K562 (cell line): Measurements from ENCODE around the gene DDR1. TPM values are rescaled to one million over a fixed set of nuclear protein-coding genes. Genes with fewer than 3 reads are reported as not detected.
A peak's percentile ranks its signal among the peaks of the same experiment; 100 is the strongest.

Experiments used
- ATAC-seq: fragments of 200-7000 bp; cut with Tn5 transposase; 3 replicates; pipeline ENCODE4 v1.9.1; 2020; ENCODE audit warnings: moderate library complexity
- BruUV-seq: library from RNA; stranded (reverse); fragments of 400-500 nt; replicated peaks from 2 replicates; lab custom pipeline; 2021; lab: Mats Ljungman, UMichigan
- CTCF ChIA-PET: fragments of 300-600 bp; formaldehyde crosslinking; extraction: SDS; loops from one replicate; lab custom pipeline; 2021; ENCODE audit warnings: low intra/inter-chr PET ratio; lab: Yijun Ruan, JAX
- POLR2A ChIA-PET: fragments of 300-600, 350-650 bp; sonication (Branson Sonifier 250); formaldehyde crosslinking; extraction: SDS; loops from one replicate; lab custom pipeline; 2021; ENCODE audit warnings: antibody characterized with exemption, inconsistent platforms; lab: Yijun Ruan, JAX
- DNase-seq, 4 experiments: peaks; one replicate each; pipeline versions ENCODE4 v3.0.0 to v3.0.0-alpha.2; 2011 to 2018; ENCODE audit warnings: low spot score in 3 of 4, mixed read lengths in 3 of 4; ENCODE audit errors: extremely low read depth in 1 of 4
- FAIRE-seq: peaks from 2 replicates; lab custom pipeline; 2011; peaks lifted over from hg19 to GRCh38; lab: Jason Lieb, UNC
- H2AFZ ChIP-seq: 2 replicates; pipeline ENCODE4 v1.6.0; 2011; ENCODE audit warnings: low read depth, low read length, control low read depth, inconsistent platforms
- H3K27ac ChIP-seq: fragments of 200-600 bp; 3 replicates; pipeline ENCODE4 v1.8.0; 2011; ENCODE audit warnings: low read depth, mild to moderate bottlenecking, control low read depth, inconsistent platforms, low read length, moderate library complexity, mixed read lengths; ENCODE audit errors: extremely low read depth
- H3K27me3 ChIP-seq, 2 experiments: fragments of 300-600 bp in 1 of 2; 2 replicates in 1 of 2; 3 replicates in 1 of 2; pipeline versions ENCODE4 v1.6.0 to v1.8.0; 2011; ENCODE audit warnings: inconsistent platforms in 2 of 2, low read length in 2 of 2, mild to moderate bottlenecking in 1 of 2, mixed read lengths in 1 of 2, moderate library complexity in 1 of 2; ENCODE audit not compliant: control insufficient read depth in 2 of 2, insufficient read depth in 2 of 2
- H3K36me3 ChIP-seq: fragments of 300-600 bp; 3 replicates; pipeline ENCODE4 v1.8.0; 2011; ENCODE audit warnings: mild to moderate bottlenecking, low read length, inconsistent platforms; ENCODE audit not compliant: control insufficient read depth, insufficient read depth
- H3K4me1 ChIP-seq, 2 experiments: fragments of 200-600 bp in 1 of 2; replicated peaks in 1 of 2; 2 replicates in 1 of 2; 3 replicates in 1 of 2; pipeline versions ENCODE4 v1.5.1 to v1.8.0; 2011; ENCODE audit warnings: inconsistent platforms in 2 of 2, low read length in 2 of 2, mild to moderate bottlenecking in 1 of 2, mixed read lengths in 1 of 2, moderate library complexity in 1 of 2; ENCODE audit not compliant: control insufficient read depth in 2 of 2, insufficient read depth in 2 of 2
- H3K4me2 ChIP-seq: 2 replicates; pipeline ENCODE4 v1.6.1; 2011; ENCODE audit warnings: low read length, control low read depth, inconsistent platforms, mixed read lengths; ENCODE audit not compliant: insufficient read depth
- H3K4me3 ChIP-seq: fragments of 200-600 bp; sonication (generic), shearing (Covaris generic); 2 replicates; pipeline ENCODE4 v1.5.1; 2016; ENCODE audit warnings: control low read depth, inconsistent platforms
- H3K79me2 ChIP-seq: fragments of 200-600 bp; 3 replicates; pipeline ENCODE4 v1.8.0; 2011; ENCODE audit warnings: low read length, inconsistent platforms; ENCODE audit not compliant: control insufficient read depth, insufficient read depth
- H3K9ac ChIP-seq, 2 experiments: 2 replicates each; pipeline versions ENCODE4 v1.6.0 to v1.6.1; 2011; ENCODE audit warnings: low read depth in 2 of 2, low read length in 2 of 2, control low read depth in 1 of 2, inconsistent platforms in 1 of 2, mild to moderate bottlenecking in 1 of 2, mixed read lengths in 1 of 2; ENCODE audit not compliant: insufficient read depth in 1 of 2
- H3K9me1 ChIP-seq: one replicate; pipeline ENCODE4 v1.6.0; 2011; ENCODE audit warnings: inconsistent platforms, mild to moderate bottlenecking, low read length, moderate library complexity; ENCODE audit not compliant: control insufficient read depth, insufficient read depth
- H3K9me3 ChIP-seq: replicated peaks from 2 replicates; pipeline ENCODE4 v1.5.1; 2011; ENCODE audit warnings: low read depth, low read length, inconsistent platforms; ENCODE audit not compliant: control insufficient read depth, insufficient read depth
- H4K20me1 ChIP-seq: replicated peaks from 2 replicates; pipeline ENCODE4 v1.6.1; 2011; ENCODE audit warnings: low read length, inconsistent platforms, mixed read lengths; ENCODE audit not compliant: control insufficient read depth, insufficient read depth
- ARHGAP35 ChIP-seq: fragments of 450-650 bp; IDR thresholded peaks from 2 replicates; pipeline ENCODE4 v1.6.1; 2018; ENCODE audit not compliant: partially characterized antibody
- CAMTA2 ChIP-seq: fragments of 250-450 bp; sonication (Bioruptor Pico); conservative IDR thresholded peaks from 2 replicates; pipeline ENCODE4 v1.5.1; 2022
- E2F5 ChIP-seq: sonication (generic); formaldehyde crosslinking; IDR thresholded peaks from 2 replicates; pipeline ENCODE4 v1.8.0; 2022; ENCODE audit warnings: mild to moderate bottlenecking, missing genetic modification reagents
- GTF2E2 ChIP-seq: fragments of 200-800 bp; sonication (Bioruptor generic); IDR thresholded peaks from 2 replicates; pipeline ENCODE4 v1.6.1; 2016; ENCODE audit warnings: missing genetic modification characterization, missing compliant biosample characterization
- JUN ChIP-seq, 2 experiments: sonication (generic) in 1 of 2; formaldehyde crosslinking in 1 of 2; IDR thresholded peaks; 2 replicates each; pipeline versions ENCODE4 v1.6.1 to v1.8.0; 2012 to 2022; ENCODE audit warnings: borderline replicate concordance in 2 of 2, mild to moderate bottlenecking in 2 of 2, improper control_type of control experiment in 1 of 2, low read depth in 1 of 2, low read length in 1 of 2, missing genetic modification reagents in 1 of 2
- JUND ChIP-seq, 2 experiments: IDR thresholded peaks; 2 replicates in 1 of 2; 3 replicates in 1 of 2; pipeline ENCODE4 v1.6.1; 2011; ENCODE audit warnings: borderline replicate concordance in 2 of 2, low read depth in 2 of 2, low read length in 2 of 2, improper control_type of control experiment in 1 of 2, missing biosample characterization in 1 of 2, missing genetic modification characterization in 1 of 2, missing genetic modification reagents in 1 of 2
- MLLT1 ChIP-seq, 2 experiments: fragments of 450-650 bp; IDR thresholded peaks; 2 replicates each; pipeline ENCODE4 v1.6.1; 2016
- SRSF9 ChIP-seq: fragments of 200-400 bp; formaldehyde crosslinking; IDR thresholded peaks from 2 replicates; pipeline ENCODE4 v1.6.1; 2017; ENCODE audit warnings: low read depth, low read length, borderline replicate concordance
- THAP7 ChIP-seq: fragments of 250-450 bp; sonication (Bioruptor Pico); IDR thresholded peaks from 2 replicates; pipeline ENCODE4 v1.5.0; 2021
- XRCC3 ChIP-seq: fragments of 450-650 bp; IDR thresholded peaks from 2 replicates; pipeline ENCODE4 v1.6.1; 2017; ENCODE audit warnings: mild to moderate bottlenecking, moderate library complexity
- ZBTB17 ChIP-seq: fragments of 450-650 bp; formaldehyde crosslinking; IDR thresholded peaks from 2 replicates; pipeline ENCODE4 v1.4.0; 2020; ENCODE audit warnings: mild to moderate bottlenecking
- ZNF165 ChIP-seq: fragments of 250-450 bp; sonication (Bioruptor Pico); IDR thresholded peaks from 2 replicates; pipeline ENCODE4 v1.4.0; 2020; ENCODE audit warnings: borderline replicate concordance
- ZNF324 ChIP-seq: fragments of 250-450 bp; sonication (Bioruptor Pico); IDR thresholded peaks from 2 replicates; pipeline ENCODE4 v1.4.0; 2020; ENCODE audit warnings: mild to moderate bottlenecking
- ZNF76 ChIP-seq: fragments of 250-450 bp; sonication (Bioruptor Pico); IDR thresholded peaks from 2 replicates; pipeline ENCODE4 v1.4.0; 2020; ENCODE audit warnings: mild to moderate bottlenecking, moderate library complexity, borderline replicate concordance
- WGBS: fragments of 100-300 bp; shearing (Covaris generic); methylation state at CpG from one replicate; pipeline ENCODE4 v1.1.6; 2016; ENCODE audit warnings: low coverage, mixed read lengths; ENCODE audit not compliant: insufficient coverage; ENCODE audit errors: missing lambda C conversion rate; 5-methylcytosine and 5-hydroxymethylcytosine counted together
- in situ Hi-C: fragments of 300-500 bp; cut with MboI; formaldehyde crosslinking; loops from 4 replicates; pipeline ENCODE4 v1.15.0; 2018; ENCODE audit warnings: inconsistent platforms, mixed read lengths
- intact Hi-C: fragments of 100-400 bp; cut with micrococcal nuclease; formaldehyde crosslinking; loops from 2 replicates; pipeline ENCODE4 v1.14.2; 2022
- polyA plus RNA-seq, 8 experiments: library from polyadenylated mRNA; depleted of rRNA in 4 of 8; stranded (reverse) in 5 of 8; unstranded in 3 of 8; fragments of >200 nt; fragmentation: Nextera tagmentation in 2 of 8; fragmentation: Illumina TruSeq in 1 of 8; extraction: Ambion mirVana in 2 of 8; extraction: Trizol in 1 of 8; gene quantifications; 2 replicates each; pipeline versions ENCODE4 v1.2.1 to v1.2.3, GENCODE V29; 2011 to 2014; ENCODE audit warnings: inconsistent platforms in 1 of 8, missing spikeins in 1 of 8
- total RNA-seq, 7 experiments: library from RNA; depleted of rRNA in 6 of 7; stranded (reverse); fragments of >200 nt in 6 of 7; fragmentation: Illumina TruSeq in 2 of 7; extraction: Trizol in 2 of 7; gene quantifications; 2 replicates each; pipeline versions ENCODE4 v1.2.1 to v1.2.3, GENCODE V29; 2011 to 2021; ENCODE audit warnings: low replicate concordance in 1 of 7
- TF ChIP-seq, protein P1 (sequence below): fragments of 450-650 bp; IDR thresholded peaks from 2 replicates; pipeline ENCODE4 v1.6.1; 2014; ENCODE audit warnings: low read depth, mild to moderate bottlenecking, moderate library complexity, borderline replicate concordance

The DDR1 gene
- total and polyA plus RNA-seq, 9 of the 15 experiments (the other 6 are each of a cell fraction or from before 2014, with no cell fraction given), result 1.4 to 44.6 (median 12.2) TPM

DNA sequence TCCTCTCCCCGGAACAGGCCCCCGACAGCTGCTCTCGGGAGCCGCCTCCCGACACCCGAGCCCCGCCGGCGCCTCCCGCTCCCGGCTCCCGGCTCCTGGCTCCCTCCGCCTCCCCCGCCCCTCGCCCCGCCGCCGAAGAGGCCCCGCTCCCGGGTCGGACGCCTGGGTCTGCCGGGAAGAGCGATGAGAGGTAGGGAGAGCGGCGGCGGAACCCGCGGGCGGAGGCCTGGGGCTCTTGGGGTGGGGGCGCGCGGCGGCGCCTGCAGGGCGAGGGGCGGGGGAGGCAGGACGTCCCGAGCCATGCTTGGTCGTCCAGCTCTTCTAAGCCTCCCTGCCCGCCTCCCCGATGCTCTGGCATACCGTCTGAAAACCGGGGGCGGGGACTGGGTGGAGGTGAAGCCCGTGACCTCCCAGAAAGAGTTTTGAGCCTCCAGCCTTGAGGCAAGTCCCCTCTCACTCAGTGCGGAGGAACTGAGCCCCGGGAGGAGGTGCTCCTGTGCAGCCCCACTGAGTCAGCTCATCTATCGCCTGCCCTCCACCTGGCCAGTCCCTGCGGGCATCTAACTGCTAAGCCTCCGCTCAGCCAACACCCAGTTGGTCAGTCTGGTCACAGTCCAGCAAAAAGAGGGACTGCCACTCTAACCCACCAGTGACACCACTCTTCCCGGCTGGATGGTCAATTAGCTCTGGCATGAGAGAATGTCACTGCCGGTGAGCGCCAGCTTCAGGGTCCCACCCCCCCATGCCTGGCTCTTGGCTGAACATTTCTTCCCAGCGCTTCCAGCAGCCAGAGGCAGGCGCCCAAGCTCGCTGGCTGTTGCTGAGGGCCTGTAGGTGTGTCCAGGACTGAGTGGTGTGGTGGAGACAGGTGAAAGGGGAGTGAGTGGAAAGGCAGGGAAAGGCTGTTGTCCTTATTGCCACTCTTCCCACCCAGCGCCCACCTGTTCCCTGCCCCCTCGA lies 482 bp downstream of the DDR1 start:
- in situ Hi-C loops, result no loop called here
- whole genome bisulfite sequencing, result 6% methylated on average over 42 of the region's 59 CpGs
- intact Hi-C loops, result no loop called here
- 0 out of 2 replicates have a peak, but pooled peaks have one; percentile 20 for TF ChIP-seq GTF2E2 (tag)
- TF ChIP-seq ZNF324 (CRISPR knock-in tag), result no peak
- TF ChIP-seq JUN (IDR thresholded peaks at IDR 0.05; ENCODE audit: borderline replicate concordance, low read depth, low read length), result no peak
- TF ChIP-seq JUN (CRISPR knock-in tag; IDR thresholded peaks at IDR 0.05; ENCODE audit: borderline replicate concordance), result no peak
- no peak for TF ChIP-seq SRSF9
- 0 out of 2 replicates have a peak, but pooled peaks have one; percentile 39 for TF ChIP-seq E2F5 (CRISPR knock-in tag)
- TF ChIP-seq, protein P1, sequence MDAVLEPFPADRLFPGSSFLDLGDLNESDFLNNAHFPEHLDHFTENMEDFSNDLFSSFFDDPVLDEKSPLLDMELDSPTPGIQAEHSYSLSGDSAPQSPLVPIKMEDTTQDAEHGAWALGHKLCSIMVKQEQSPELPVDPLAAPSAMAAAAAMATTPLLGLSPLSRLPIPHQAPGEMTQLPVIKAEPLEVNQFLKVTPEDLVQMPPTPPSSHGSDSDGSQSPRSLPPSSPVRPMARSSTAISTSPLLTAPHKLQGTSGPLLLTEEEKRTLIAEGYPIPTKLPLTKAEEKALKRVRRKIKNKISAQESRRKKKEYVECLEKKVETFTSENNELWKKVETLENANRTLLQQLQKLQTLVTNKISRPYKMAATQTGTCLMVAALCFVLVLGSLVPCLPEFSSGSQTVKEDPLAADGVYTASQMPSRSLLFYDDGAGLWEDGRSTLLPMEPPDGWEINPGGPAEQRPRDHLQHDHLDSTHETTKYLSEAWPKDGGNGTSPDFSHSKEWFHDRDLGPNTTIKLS, result no peak
- TF ChIP-seq ZNF165 (CRISPR knock-in tag), result no peak
- TF ChIP-seq THAP7 (CRISPR knock-in tag), result no peak
- TF ChIP-seq ARHGAP35, result peak; percentile 40
- no peak for TF ChIP-seq MLLT1 (IDR thresholded peaks at IDR 0.05)
- TF ChIP-seq XRCC3, result no peak
- no peak for TF ChIP-seq CAMTA2
- no peak for TF ChIP-seq ZNF76 (CRISPR knock-in tag)
- no peak for TF ChIP-seq JUND (IDR thresholded peaks at IDR 0.05; ENCODE audit: borderline replicate concordance, low read depth, low read length)
- TF ChIP-seq JUND (tag; IDR thresholded peaks at IDR 0.05; ENCODE audit: borderline replicate concordance, low read depth, low read length), result no peak
- TF ChIP-seq ZBTB17 (CRISPR knock-in tag), result no peak

More for the DNA sequence above, 482 bp downstream of the DDR1 start:
- Histone ChIP-seq H3K9ac (peak overlapping the region; percentile 62 to 94), H3K79me2 (peaks cover 43% of the 10 kb centered on the region), H2AFZ (peak overlapping the region; percentile 53), H3K4me3 (peak overlapping the region; percentile 54), H4K20me1 (peaks cover 9% of the 10 kb centered on the region; the same call in 1 of the 2 replicates), H3K4me1 (peaks cover 61 to 78% of the 10 kb centered on the region in 2 experiments), H3K36me3 (peaks cover 11% of the 10 kb centered on the region; the same call in 1 of the 3 replicates), H3K27me3 (no peaks in the 10 kb centered on the region), H3K27ac (peak overlapping the region; percentile 70), H3K4me2 (peak overlapping the region; percentile 96), H3K9me1 (peaks cover 3% of the 10 kb centered on the region), H3K9me3 (no peaks in the 10 kb centered on the region)
- ChIA-PET CTCF (interaction anchor here (0.6 to 1.9 kb wide), 2 partner anchors 24 to 56 kb away, joined by 3 to 6 read pairs; no protein-coding TSS in a partner anchor), POLR2A (interaction anchor here (0.5 to 2.4 kb wide), 8 partner anchors 9 to 143 kb away, joined by 3 to 15 read pairs (median 4); partner anchors contain the start of gene FLOT1)
- FAIRE-seq, result peak; percentile 40
- no TSS peak for BruUV-seq
- peak; percentile 55 for ATAC-seq
- peak; percentile 72 to 79 (median 78) for DNase-seq
